ENCODE data around the gene KIF5C.

DNA sequence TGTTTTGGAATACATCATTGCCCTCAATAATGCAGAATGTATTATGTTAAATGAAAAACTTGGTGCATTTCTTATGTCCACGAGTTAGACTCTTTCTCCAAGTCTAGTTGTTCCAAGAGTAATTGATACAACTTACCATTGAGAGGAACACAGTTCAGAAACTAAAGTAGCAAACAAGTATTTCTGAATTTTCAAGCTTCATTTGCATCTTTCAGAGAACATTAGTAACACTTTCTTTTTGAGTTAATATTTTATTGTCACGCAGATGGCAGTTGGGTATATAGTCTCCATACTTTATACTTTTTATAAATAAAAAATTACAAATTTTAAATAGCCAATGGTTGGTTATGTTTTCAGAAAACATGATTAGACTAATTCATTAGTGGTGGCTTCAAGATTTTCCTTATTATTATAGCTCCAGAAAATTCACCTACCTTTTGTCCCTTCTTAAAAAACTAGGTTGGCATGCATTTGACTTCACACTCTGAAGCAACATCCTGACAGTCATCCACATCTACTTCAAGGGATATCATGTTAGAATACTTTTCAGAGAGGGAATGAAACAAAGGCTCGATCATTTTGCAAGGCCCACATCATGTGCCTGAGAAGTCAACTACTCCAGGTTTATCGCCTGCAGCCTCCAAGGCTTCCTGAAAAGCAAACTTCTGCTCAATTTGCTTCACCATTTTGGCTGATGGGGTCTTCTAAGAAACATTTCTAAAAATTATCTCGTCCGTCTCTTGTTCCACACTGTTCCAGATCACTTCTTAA is 193.4 kb downstream of the KIF5C start:
- TF ChIP-seq, protein P1, sequence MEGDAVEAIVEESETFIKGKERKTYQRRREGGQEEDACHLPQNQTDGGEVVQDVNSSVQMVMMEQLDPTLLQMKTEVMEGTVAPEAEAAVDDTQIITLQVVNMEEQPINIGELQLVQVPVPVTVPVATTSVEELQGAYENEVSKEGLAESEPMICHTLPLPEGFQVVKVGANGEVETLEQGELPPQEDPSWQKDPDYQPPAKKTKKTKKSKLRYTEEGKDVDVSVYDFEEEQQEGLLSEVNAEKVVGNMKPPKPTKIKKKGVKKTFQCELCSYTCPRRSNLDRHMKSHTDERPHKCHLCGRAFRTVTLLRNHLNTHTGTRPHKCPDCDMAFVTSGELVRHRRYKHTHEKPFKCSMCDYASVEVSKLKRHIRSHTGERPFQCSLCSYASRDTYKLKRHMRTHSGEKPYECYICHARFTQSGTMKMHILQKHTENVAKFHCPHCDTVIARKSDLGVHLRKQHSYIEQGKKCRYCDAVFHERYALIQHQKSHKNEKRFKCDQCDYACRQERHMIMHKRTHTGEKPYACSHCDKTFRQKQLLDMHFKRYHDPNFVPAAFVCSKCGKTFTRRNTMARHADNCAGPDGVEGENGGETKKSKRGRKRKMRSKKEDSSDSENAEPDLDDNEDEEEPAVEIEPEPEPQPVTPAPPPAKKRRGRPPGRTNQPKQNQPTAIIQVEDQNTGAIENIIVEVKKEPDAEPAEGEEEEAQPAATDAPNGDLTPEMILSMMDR (IDR thresholded peaks at IDR 0.05; ENCODE audit: low read length), result no peak
- TF ChIP-seq EZH2 (IDR thresholded peaks at IDR 0.05; ENCODE audit: borderline replicate concordance, low read length), result no peak

All from OCI-LY1 (cell line).